GM19395 (cell line): ENCODE results near the gene ANO9.
"Not testable (repeated sequence)": the region's sequence is repeated elsewhere in the genome, so short reads cannot be mapped to it uniquely, and the experiment has no call there.

Experiments used
- ATAC-seq: cut with Tn5 transposase; IDR thresholded peaks from one replicate; pipeline ENCODE4 v1.9.1; 2021; ENCODE audit warnings: mild to moderate bottlenecking, moderate library complexity; ENCODE audit not compliant: unreplicated experiment

ANO9 gene

DNA sequence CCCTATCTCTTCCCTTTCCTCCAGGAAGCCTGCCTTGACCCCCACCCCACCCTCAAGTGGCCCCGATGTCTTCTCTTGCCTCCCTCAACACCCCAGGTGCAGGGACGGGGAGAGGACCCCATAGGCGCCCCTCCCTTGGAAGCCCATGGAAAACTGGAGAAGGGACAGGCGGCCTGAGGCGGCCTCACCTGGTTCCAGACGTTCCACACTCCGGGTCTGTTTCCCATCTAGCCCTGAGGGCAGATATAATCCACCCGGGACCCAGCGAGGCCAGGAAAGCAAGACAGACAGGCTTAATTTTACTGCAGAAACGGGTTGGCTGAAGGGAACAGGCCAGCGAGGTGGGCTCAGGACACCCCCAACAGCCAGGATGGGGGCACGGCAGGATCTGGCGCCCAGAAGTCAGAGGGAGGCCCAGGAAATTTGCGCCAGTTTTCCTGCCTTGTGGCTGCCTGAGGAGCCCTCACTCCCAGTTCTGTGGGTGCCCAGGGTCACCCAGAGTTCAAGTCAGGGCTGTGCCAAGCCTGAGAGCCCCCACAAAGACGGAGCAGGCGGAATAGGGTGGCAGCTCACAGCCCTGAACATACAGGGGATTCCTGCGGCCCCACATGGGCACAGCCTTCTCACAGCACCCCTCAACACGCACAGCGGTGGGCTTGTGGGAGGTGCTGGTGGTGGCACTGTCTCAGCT lies 24.0 kb downstream of the ANO9 start:
- no peak for ATAC-seq

DNA sequence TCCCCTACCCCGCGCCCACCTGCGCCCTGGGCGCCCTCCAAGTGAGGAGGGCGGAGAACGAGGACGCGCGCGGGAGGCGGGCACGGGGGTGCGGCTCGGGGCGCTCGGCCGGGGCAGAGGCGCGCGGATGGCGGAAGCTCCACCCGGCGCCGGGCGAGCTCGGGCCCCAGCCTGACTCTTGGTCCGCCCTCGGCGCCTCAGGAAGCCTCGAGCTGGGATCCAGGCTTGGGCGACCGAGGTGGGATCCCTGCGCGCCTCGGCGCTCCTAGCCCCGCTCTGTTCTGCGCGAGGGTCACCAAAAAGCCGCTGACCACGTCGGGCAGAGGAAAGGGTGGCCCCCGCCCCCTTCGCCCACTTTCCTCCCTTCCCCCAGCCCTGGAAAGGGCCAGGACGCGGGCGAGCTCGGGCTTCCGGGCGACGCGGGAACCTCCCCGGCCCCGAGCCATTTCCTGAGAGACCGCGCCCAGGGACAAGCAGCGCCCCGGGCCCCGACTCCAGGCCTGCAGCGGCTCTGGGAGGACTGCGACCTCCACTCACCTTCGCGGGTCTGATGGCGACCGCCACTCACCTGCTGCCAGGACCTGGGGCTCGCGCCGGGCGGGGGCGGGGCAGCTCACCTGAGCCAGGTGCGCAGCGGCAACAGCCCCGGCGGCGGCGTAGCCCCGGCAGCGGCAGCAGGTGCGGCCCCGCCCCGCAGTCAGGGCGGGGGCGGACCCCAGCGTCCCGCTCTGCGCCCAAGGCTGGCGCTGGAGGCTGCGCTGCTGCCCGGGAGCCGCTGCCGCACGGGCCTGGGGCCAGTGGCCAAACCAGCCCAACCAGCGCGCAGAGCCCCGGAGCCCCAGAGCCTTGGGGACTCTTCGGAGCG lies 24.8 kb downstream of the ANO9 start:
- no peak for ATAC-seq

DNA sequence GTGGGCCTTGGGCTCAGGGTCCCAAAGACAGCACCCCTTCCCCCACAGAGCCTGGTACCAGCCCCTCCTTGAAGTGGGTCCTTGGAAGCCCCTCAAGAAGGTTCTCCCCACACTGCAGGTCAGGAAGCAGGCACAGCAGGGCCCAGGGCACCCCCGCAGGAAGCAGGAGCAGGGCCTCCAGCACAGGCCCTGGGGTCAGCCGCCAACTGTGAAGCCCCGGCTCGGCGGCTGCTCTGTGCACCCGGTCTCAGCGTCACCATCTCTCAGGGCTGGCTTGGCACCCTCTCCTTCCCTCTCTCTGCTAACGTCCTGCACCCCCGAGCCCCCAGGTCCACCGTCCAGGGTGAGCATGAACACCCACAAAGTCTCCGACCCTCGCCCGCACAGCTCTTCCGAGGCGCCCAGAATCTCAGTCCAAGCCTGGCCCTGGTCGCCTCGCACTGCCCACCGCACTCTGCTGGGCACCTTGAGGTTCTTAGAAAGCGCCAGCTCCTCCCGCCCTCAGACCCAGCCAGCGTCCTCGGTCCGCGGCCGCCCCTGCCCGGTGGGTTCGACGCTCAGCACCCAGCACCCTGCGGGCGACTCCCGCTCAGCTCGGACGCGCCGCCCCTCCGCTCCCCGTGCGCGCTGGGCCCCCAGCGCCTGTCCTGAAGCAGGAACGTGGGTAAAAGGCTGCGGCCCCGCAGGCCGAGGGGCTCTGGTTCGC lies 25.6 kb downstream of the ANO9 start:
- ATAC-seq, result no peak

DNA sequence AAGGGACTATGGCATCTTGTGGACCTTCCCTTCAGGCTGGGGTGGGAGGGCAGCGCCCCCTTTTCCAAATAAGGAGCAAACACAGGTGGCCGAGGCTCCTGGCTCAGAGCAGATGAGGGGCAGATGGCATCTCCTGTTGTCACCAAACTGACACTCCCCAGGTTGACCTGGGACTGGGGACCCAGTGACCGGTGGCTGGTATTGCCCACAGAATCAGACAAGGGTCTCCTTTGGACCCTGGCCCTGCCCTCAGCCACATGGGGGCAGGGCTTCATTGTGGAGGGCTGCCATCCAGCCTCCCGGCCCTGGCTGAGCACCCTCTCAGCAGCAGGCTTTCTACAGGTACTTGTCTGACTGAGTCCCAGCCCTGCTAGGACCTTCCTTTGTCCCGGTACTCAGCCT lies 26.2 kb downstream of the ANO9 start:
- no peak for ATAC-seq

DNA sequence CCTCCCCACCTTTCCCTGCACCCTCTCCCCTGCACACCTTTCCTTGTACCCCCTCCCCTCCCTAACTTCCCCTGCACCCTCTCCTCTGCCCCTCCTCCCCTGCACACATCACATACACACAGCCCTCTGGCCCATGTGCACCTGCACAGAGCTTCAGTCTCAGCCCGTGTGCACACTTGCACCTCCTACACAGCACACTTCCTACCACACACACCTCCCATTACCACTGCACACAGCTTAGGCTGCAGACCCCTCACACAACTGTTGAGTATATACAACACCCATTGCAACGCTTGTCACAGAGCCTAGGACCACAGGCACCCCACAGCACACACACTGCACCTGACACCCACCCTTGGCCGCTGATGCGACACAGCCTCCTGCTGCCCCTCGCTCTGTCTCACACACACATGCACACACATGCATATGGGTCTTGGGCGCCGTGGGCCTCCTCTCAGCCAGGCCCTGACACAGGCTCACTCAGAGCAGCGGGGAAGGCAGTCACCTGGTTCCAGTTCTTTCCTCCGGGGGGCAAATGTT lies 27.4 kb downstream of the ANO9 start:
- no peak for ATAC-seq

DNA sequence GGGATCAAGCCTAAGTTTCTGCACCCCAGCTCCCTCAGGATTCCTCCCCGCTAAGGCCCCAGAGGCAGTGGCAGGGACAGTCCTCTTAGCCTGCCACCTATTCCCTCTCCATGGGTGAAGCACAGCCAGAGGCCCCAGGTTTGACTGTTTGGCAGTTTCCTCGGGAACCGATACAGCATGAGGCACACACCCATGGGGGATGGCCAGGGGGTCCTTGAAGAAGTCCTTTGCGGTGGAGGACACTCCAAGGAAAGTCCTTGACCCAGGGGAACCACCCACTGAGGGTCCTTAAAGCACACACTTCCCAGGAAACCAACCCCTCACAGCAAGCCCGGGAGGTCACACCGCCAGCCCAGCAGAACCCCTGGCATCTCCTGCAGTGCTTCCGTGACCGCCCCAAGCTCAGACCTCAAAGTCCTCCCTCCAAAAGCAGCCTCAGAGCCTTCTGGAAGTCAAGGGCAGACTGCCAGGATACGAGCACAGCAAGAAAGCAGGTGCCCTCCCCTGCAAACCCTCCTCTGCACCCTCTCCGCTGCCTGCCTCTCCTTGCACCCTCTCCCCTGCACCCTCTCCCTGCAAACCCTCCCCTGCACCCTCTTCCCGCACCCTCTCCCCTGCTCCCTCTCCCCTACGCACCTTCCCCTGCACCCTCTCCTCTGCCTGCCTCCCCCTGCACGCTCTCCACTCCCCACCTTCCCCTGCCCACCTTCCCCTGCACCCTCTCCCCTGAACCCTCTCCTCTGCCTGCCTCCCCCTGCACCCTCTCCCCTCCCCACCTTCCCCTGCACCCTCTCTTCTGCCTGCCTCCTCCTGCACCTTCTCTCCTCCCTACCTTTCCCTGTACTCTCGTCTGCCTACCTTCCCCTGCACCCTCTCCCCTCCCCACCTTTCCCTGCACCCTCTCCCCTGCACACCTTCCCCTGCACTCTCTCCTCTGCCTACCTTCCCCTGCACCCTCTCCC lies 28.4 kb downstream of the ANO9 start:
- no peak for ATAC-seq

DNA sequence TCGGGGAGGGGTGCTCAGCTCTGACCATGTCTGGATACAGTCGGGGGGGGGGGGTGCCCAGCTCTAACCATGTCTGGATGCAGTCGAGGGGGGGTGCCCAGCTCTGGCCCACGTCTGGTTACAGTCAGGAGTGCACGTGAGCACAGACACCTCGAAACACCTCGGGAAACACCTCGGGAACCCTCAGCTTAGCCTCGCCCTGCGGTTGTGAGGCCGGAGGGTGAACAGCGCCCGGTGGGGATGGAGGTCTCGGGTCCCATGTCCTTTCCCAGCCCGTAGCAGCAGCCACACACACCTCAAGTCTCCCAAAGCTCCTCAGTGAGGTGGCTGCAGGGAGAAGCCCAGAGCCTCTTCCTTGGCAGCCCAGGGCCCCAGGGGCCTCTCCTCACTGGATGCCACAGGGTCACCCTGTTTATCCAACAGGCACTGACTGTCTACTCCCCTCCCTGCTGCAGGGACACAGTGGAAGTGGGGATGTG lies 29.1 kb downstream of the ANO9 start:
- ATAC-seq, result no peak

DNA sequence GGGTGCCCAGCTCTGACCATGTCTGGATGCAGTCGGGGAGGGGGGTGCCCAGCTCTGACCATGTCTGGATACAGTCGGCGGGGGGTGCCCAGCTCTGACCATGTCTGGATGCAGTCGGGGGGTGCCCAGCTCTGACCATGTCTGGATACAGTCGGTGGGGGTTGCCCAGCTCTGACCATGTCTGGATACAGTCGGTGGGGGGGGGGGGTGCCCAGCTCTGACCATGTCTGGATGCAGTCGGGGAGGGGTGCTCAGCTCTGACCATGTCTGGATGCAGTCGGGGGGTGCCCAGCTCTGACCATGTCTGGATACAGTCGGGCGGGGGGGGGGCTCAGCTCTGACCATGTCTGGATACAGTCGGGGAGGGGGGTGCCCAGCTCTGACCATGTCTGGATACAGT lies 30.3 kb downstream of the ANO9 start:
- ATAC-seq, result not testable (repeated sequence)

DNA sequence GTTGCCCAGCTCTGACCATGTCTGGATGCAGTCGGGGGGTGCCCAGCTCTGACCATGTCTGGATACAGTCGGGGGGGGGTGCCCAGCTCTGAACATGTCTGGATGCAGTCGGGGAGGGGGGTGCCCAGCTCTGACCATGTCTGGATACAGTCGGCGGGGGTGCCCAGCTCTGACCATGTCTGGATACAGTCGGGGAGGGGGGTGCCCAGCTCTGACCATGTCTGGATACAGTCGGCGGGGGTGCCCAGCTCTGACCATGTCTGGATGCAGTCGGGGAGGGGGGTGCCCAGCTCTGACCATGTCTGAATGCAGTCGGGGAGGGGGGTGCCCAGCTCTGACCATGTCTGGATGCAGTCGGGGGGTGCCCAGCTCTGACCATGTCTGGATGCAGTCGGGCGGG lies 31.1 kb downstream of the ANO9 start:
- ATAC-seq, result not testable (repeated sequence)

DNA sequence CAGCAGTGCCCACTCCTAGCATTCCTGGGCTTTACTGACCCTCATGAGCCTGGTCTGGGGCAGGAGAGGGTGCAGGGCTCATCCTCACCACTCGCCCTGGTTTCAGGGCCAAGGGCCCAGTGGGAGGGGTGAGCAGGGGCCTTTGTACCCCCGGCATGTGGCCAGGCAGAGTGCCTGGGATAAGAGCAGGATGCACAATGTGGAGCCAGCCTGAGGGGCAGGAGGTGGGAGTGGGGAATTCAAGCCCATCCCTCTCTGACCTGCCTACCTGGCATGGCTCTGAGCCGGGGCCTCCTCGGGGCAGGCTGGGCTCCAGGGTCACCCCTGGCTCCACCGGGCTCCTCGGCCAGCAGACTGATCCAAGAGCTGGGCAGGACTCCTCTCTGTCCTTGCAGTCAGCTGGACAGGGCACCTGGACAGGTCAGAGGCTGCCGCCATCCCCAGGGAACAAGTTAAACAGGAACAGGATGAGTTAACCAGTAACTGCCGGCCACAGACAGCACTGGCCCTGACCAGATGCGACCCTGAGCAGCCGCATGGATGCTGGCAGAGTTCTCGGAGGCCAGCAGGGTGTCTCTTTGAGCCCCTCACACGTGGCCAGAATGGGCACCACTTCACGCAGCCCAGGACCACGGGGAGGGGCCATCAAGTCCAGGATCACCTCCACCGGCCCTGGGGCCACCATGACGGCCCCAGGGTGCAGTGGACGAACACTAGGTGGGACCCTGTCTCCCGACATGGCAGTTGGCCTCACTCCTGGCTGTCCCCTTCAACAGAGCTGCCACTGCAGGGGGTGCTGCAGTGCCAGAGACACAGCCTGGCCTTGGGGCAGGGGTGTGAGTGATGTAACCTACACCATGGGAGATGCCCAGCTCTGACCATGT lies 32.0 kb downstream of the ANO9 start:
- no peak for ATAC-seq

DNA sequence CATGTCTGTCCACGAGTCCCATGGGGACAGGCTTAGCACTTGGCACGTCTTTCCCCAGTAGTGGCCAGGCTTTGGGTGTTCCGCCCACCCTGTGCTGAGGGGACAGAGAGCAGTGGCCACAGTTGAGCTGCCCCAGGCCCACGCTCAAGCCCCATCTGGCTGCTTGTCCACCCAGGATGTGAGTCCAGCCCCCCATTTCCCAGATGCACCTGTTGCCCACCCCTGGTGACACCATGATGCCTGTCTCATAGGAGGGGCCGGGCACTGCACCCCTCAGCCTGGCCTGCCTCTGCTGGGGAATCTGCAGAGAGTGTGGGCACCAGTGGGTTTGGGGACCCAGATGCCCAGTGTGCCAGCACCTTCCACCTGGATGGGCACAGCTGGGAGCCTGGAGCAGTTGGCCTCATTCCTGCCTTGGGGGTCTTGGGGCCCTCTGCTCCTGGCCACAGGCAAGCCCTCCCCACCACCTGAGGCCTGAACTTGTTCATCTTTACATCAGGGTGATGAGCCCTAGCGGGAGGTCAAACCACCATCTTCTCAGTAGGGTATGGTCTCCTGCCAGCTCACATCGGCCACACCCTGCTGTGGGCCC lies 32.7 kb downstream of the ANO9 start:
- no peak for ATAC-seq

DNA sequence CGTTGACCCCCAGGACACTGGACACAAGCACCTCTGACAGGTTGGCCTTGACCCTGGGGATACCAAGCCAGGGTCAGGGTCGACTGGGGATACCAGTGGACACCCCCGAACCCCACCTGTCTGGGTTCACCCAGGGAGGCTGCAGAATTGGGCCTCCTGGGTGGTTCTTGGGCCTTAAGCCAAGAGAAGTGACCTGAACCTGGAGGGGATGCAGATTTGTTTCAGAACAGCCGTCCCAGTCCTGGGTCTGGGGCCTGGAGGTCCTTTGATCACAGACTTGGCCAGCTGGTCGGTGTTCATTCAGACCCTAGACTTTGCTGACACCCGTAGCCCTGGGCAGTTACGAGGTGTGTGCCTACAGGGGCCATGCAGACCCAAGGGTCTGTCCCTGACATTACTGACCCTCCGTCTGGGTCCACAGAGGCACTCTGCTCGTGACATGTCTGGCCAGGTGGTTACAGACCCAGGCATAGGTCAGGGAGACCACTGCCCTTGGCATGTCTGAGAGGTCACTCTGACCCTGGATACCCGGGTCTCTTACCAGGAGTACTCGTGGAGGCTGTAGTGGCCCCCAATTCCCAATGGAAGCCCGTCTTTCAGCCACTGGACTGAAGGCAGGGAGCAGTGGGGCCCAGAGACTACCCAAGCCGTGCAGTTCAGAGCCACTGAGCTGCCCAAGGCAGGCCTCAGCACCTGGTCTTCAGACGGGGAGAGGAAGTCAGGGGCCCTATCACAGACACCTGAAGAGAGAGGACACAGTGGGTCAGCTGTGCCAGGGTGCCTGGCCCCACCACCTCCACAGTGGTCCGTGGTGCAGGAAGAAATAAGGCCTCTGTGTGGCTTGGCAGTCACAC lies 33.4 kb downstream of the ANO9 start:
- ATAC-seq, result no peak

DNA sequence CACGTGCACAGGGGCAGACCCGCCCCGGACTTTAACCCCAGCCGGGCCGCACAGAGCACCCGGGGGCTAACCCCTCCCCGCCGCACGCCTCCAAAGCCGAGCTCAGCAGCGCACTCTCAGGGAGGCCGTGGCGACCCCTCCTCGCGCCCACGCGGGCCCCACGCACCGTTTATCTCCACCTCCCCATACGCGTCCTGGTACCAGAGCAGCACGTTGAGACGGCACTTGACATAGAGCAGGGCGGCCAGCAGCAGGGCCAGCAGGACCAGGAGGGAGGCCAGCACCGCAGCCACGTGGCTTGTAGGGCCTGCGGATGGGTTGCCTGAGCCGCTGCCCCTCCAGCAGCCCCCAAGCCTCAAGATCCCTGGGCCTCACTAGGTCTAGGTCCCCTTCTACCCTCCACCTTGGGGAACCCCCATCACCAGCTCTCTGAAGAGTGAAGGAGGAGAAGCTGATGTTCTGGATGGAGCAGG lies 34.1 kb downstream of the ANO9 start:
- no peak for ATAC-seq

DNA sequence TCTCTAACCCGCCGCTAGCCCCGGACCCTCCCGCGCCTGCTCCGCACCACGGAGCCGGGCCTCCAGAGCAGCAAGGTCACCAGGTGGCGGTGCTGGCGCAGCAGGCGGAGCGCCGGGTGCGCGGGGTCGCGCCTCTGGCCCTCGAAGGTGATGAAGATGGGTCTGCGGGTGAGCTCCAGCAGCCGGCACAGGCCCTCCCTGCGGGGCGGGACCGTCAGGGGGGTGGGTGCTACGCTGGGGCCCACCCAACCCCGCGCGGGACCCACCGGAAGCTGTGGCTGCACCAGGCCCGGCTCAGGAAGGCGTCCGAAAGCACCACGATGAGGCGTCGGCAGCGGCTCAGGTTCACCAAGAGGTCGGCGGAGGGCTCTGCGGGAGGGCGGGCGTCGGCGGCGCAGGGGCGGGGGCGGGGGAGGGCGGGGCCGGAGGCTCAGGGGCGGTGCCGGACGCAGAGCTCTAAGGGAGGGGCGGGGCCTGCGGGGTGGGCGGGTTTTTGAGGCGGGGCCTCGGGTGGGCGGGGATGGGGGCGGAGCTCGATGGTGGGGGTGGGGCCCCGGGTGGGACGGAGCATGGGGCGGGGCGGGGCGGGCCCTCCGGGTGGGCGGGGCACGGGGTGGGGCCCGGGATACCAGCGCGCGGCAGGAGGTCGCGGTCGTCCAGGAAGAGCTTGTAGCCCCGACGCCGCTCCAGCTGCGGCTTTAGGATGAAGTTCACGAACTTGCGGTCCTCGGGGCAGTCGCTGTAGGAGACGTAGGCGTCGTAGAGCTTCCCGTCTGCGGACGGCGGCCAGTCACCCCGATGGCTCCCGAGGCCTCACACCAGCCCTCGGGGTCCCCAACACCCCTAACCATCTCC lies 34.8 kb downstream of the ANO9 start:
- ATAC-seq, result peak; percentile 72

DNA sequence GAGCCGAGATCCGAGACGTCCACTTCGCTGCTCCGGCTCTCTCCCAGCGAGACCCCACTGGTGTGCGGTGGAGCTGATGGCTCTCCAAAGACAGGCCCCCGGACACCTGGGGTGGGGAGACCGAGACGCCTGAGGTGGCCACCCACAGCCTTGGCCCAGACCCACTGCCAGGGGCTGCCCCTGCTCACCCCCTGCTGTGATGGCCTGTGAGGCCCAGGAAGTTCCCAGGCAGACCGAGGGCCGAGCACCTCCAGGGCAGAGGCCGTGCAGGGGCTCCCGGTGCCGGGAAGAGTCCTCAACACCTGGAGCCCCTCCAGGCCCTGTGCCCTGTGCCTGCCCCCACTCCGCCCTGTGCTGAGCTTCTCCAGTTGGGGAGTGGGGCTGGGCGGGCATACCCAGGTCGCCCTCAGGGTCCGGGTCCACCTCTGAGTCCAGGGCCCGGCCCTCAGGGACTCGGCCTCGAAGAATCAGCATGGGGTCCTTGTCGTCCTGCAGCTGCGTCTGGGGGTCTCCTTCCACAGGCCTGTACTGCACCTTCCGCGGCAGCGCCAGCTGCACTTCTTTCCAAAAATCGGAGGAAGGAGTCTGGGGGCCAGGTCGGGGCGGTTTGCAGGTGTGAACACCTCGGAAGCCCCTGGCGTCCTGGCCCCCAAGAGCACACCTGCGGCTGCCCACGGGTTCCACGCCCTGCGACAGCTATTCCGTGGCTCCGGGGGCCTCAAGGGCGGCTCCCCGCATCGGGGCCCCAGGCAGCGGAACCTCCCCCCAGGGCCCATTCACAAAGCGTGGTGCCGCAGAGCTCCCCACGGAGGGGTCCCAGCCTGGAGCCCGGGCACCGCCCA lies 35.6 kb downstream of the ANO9 start:
- ATAC-seq, result no peak
